IMR-90 (cell line): Measurements from ENCODE around the gene FOXP4. TPM values are rescaled to one million over a fixed set of nuclear protein-coding genes. Genes with fewer than 3 reads are reported as not detected.

Source experiments
- ATAC-seq: fragments of 200-7000 bp; cut with Tn5 transposase; 2 replicates; pipeline ENCODE4 v1.9.1; 2020; ENCODE audit warnings: low read depth, mild to moderate bottlenecking, moderate library complexity
- BruUV-seq: library from RNA; stranded (reverse); fragments of 400-500 nt; replicated peaks from 2 replicates; lab custom pipeline; 2021; lab: Mats Ljungman, UMichigan
- CTCF ChIA-PET: fragments of 300-600 bp; formaldehyde crosslinking; extraction: SDS; loops from one replicate; lab custom pipeline; 2021; ENCODE audit warnings: antibody characterized with exemption; lab: Yijun Ruan, JAX
- POLR2A ChIA-PET: fragments of 300-600 bp; sonication (Branson Sonifier 250); formaldehyde crosslinking; loops from one replicate; lab custom pipeline; 2022; ENCODE audit warnings: antibody characterized with exemption; ENCODE audit not compliant: unreplicated experiment; lab: Charles Lee
- DNase-seq: peaks from one replicate; pipeline ENCODE4 v3.0.0; 2013
- H2AFZ ChIP-seq: replicated peaks from 2 replicates; pipeline ENCODE3; 2013; ENCODE audit warnings: low read length, mild to moderate bottlenecking; ENCODE audit not compliant: poor library complexity
- H2AK5ac ChIP-seq: 2 replicates; pipeline ENCODE4 v1.6.1; 2013; ENCODE audit warnings: low read depth, low read length, inconsistent platforms
- H2AK9ac ChIP-seq: replicated peaks from 2 replicates; pipeline ENCODE3; 2013; ENCODE audit warnings: mild to moderate bottlenecking, low read depth, low read length, moderate library complexity; ENCODE audit not compliant: poor library complexity
- H2BK120ac ChIP-seq: 2 replicates; pipeline ENCODE4 v1.6.1; 2013; ENCODE audit warnings: low read depth, low read length, inconsistent platforms
- H2BK15ac ChIP-seq: 3 replicates; pipeline ENCODE4 v1.6.1; 2013; ENCODE audit warnings: low read depth, low read length, inconsistent platforms
- H2BK20ac ChIP-seq: 2 replicates; pipeline ENCODE4 v1.6.1; 2013; ENCODE audit warnings: low read depth, mild to moderate bottlenecking, inconsistent platforms, low read length, moderate library complexity
- H2BK5ac ChIP-seq: 2 replicates; pipeline ENCODE4 v1.6.1; 2013; ENCODE audit warnings: mild to moderate bottlenecking, low read depth, low read length, inconsistent platforms; ENCODE audit not compliant: poor library complexity, severe bottlenecking
- H3K14ac ChIP-seq: replicated peaks from 2 replicates; pipeline ENCODE4 v1.6.1; 2013; ENCODE audit warnings: low read depth, low read length, inconsistent platforms
- H3K18ac ChIP-seq: 2 replicates; pipeline ENCODE4 v1.6.1; 2013; ENCODE audit warnings: low read depth, low read length, control low read depth
- H3K23ac ChIP-seq: 2 replicates; pipeline ENCODE4 v1.6.1; 2013; ENCODE audit warnings: low read depth, low read length, inconsistent platforms
- H3K27ac ChIP-seq: 2 replicates; pipeline ENCODE4 v1.5.1; 2013; ENCODE audit warnings: mild to moderate bottlenecking, control low read depth, low read length; ENCODE audit not compliant: insufficient read depth
- H3K27me3 ChIP-seq: 2 replicates; pipeline ENCODE4 v1.6.1; 2013; ENCODE audit warnings: low read length; ENCODE audit not compliant: control insufficient read depth, insufficient read depth
- H3K36me3 ChIP-seq: 2 replicates; pipeline ENCODE4 v1.6.1; 2013; ENCODE audit warnings: low read length, mixed read lengths; ENCODE audit not compliant: control insufficient read depth, insufficient read depth
- H3K4ac ChIP-seq: 2 replicates; pipeline ENCODE4 v1.6.1; 2013; ENCODE audit warnings: low read depth, low read length, inconsistent platforms
- H3K4me1 ChIP-seq: 2 replicates; pipeline ENCODE4 v1.6.1; 2013; ENCODE audit warnings: low read length, mixed read lengths; ENCODE audit not compliant: control insufficient read depth, insufficient read depth
- H3K4me2 ChIP-seq: 2 replicates; pipeline ENCODE4 v1.6.1; 2013; ENCODE audit warnings: low read depth, mild to moderate bottlenecking, control low read depth, low read length, moderate library complexity
- H3K4me3 ChIP-seq: 2 replicates; pipeline ENCODE4 v1.5.1; 2013; ENCODE audit warnings: low read depth, mild to moderate bottlenecking, control low read depth, low read length, moderate library complexity; ENCODE audit not compliant: insufficient read depth
- H3K56ac ChIP-seq: 2 replicates; pipeline ENCODE4 v1.6.1; 2013; ENCODE audit warnings: low read length, inconsistent platforms; ENCODE audit not compliant: insufficient read depth; ENCODE audit errors: extremely low read depth
- H3K79me1 ChIP-seq, 2 experiments: 2 replicates each; pipeline ENCODE4 v1.6.1; 2013; ENCODE audit warnings: low read length in 2 of 2, inconsistent platforms in 1 of 2, low read depth in 1 of 2
- H3K9ac ChIP-seq: 2 replicates; pipeline ENCODE4 v1.6.1; 2013; ENCODE audit warnings: low read depth, low read length, control low read depth
- H3K9me1 ChIP-seq: 2 replicates; pipeline ENCODE4 v1.6.1; 2013; ENCODE audit warnings: low read length, inconsistent platforms; ENCODE audit not compliant: insufficient read depth
- H3K9me3 ChIP-seq: 2 replicates; pipeline ENCODE4 v1.6.1; 2013; ENCODE audit warnings: low read length; ENCODE audit not compliant: control insufficient read depth, insufficient read depth
- H4K20me1 ChIP-seq: 2 replicates; pipeline ENCODE4 v1.6.1; 2013; ENCODE audit warnings: low read length, inconsistent platforms; ENCODE audit not compliant: insufficient read depth
- H4K5ac ChIP-seq: 2 replicates; pipeline ENCODE4 v1.6.1; 2013; ENCODE audit warnings: mild to moderate bottlenecking, low read depth, low read length, control low read depth
- H4K8ac ChIP-seq, 2 experiments: 2 replicates each; pipeline ENCODE4 v1.6.1; 2013; ENCODE audit warnings: low read depth in 2 of 2, low read length in 2 of 2, control low read depth in 1 of 2, inconsistent platforms in 1 of 2
- H4K91ac ChIP-seq: 2 replicates; pipeline ENCODE4 v1.6.1; 2013; ENCODE audit warnings: low read depth, low read length, inconsistent platforms; ENCODE audit not compliant: insufficient read depth
- BHLHE40 ChIP-seq: fragments of 150-350 bp; IDR thresholded peaks from 2 replicates; pipeline ENCODE4 v1.6.1; 2016; ENCODE audit warnings: mild to moderate bottlenecking, low read depth, low read length
- CEBPB ChIP-seq: IDR thresholded peaks from 2 replicates; pipeline ENCODE4 v1.6.1; 2012; ENCODE audit warnings: low read depth, low read length, improper control_type of control experiment
- CHD1 ChIP-seq: IDR thresholded peaks from 2 replicates; pipeline ENCODE4 v1.6.1; 2012; ENCODE audit warnings: low read depth, low read length, improper control_type of control experiment
- FOS ChIP-seq: fragments of 150-350 bp; IDR thresholded peaks from 2 replicates; pipeline ENCODE4 v1.6.1; 2016; ENCODE audit warnings: low read depth, low read length
- MAFK ChIP-seq: IDR thresholded peaks from 2 replicates; pipeline ENCODE4 v1.6.1; 2012; ENCODE audit warnings: low read depth, low read length, improper control_type of control experiment
- MAZ ChIP-seq: IDR thresholded peaks from 2 replicates; pipeline ENCODE4 v1.6.1; 2012; ENCODE audit warnings: low read depth, mild to moderate bottlenecking, low read length, improper control_type of control experiment, moderate library complexity, borderline replicate concordance
- MXI1 ChIP-seq: IDR thresholded peaks from 2 replicates; pipeline ENCODE4 v1.6.1; 2012; ENCODE audit warnings: low read depth, mild to moderate bottlenecking, low read length, moderate library complexity, borderline replicate concordance
- NFE2L2 ChIP-seq: fragments of 150-350 bp; IDR thresholded peaks from 2 replicates; pipeline ENCODE4 v1.6.1; 2016; ENCODE audit warnings: low read depth, mild to moderate bottlenecking, low read length
- POLR2A ChIP-seq: IDR thresholded peaks from 2 replicates; pipeline ENCODE4 v1.6.1; 2012; ENCODE audit warnings: mild to moderate bottlenecking, low read depth, low read length
- RFX5 ChIP-seq: IDR thresholded peaks from 2 replicates; pipeline ENCODE4 v1.8.0; 2012; ENCODE audit warnings: low read depth, mild to moderate bottlenecking, low read length, moderate library complexity
- USF2 ChIP-seq: fragments of 150-350 bp; IDR thresholded peaks from 2 replicates; pipeline ENCODE4 v1.6.1; 2017; ENCODE audit warnings: mild to moderate bottlenecking, antibody characterized with exemption, low read length, low read depth
- WGBS, 2 experiments: methylation state at CpG; one replicate each; pipeline versions ENCODE4 v1.1.5 to v1.1.7; 2013; ENCODE audit warnings: missing lambda C conversion rate in 2 of 2; ENCODE audit not compliant: insufficient read length in 1 of 2; ENCODE audit errors: extremely low coverage in 2 of 2; 5-methylcytosine and 5-hydroxymethylcytosine counted together
- dilution Hi-C: fragments of 300-500 bp; cut with HindIII; formaldehyde crosslinking; loops from one replicate; pipeline ENCODE4 v1.14.3; 2018; ENCODE audit warnings: low sequenced_read_pairs; ENCODE audit not compliant: unreplicated experiment
- in situ Hi-C: fragments of 300-500 bp; cut with MboI; formaldehyde crosslinking; loops from 3 replicates; pipeline ENCODE4 v1.14.3; 2019; ENCODE audit warnings: low sequenced_read_pairs, inconsistent platforms, mixed read lengths
- intact Hi-C: fragments of 100-400 bp; cut with micrococcal nuclease; formaldehyde crosslinking; loops from 2 replicates; pipeline ENCODE4 v1.10.0; 2022
- polyA plus RNA-seq, 3 experiments: library from polyadenylated mRNA; depleted of rRNA; stranded (reverse); fragments of >200 nt; gene quantifications; 2 replicates each; pipeline ENCODE4 v1.2.3, GENCODE V29; 2012; ENCODE audit warnings: low replicate concordance in 1 of 3
- total RNA-seq: library from RNA; depleted of rRNA; stranded (reverse); fragments of >200 nt; gene quantifications from 2 replicates; pipeline ENCODE4 v1.2.3, GENCODE V29; 2012

FOXP4 gene
- total and polyA plus RNA-seq, 2 of the 4 experiments (the other 2 are of a cell fraction): 0.72 to 9.5 TPM

DNA sequence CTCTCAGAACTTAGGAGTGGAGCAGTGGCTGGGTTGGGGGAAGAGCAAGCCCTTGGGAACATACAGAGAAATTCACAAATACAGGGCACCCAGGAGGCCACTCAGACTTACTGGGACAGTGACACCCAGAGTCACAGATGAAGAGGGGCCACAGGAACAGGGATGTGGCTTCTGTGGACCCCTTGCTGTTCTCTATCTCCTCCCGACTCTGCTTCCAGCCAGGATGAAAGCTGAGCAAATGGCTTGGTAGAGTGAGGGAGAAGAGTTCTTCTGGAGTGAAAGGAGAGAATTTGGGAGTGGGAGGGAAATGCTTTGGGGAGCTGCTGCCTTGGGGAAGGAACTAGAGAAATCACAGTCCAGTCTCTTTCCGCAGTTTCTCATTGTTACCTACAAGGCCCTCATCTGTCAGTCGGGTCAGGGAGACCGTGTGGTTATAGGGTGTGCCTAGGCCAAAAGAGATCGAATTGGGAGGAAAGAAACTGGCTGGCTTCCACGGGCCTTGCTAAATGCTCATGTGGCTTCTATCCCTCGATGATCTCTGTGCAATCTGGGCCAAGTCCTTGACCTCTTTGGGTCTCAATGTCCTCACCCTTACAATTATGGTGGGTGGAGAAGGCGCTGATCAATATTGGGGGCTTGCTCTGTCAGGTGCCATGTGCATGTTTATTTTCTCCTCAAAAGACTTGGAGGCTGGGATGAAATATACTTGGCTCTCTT is 17.0 kb downstream of the FOXP4 start:
- H3K9me3 ChIP-seq: no peaks in the 10 kb centered on the region
- POLR2A ChIA-PET: no interaction called here

More for the DNA sequence above, 17.0 kb downstream of the FOXP4 start:
- no TSS peak for BruUV-seq
- no peak overlapping the region for H4K91ac ChIP-seq
- no peak overlapping the region for H3K23ac ChIP-seq
- H3K4me2 ChIP-seq: no peak overlapping the region
- H2AK5ac ChIP-seq: no peak overlapping the region
- ATAC-seq: no peak
- H3K27me3 ChIP-seq: no peaks in the 10 kb centered on the region
- WGBS, 2 experiments: no CpG with 5 or more reads among the region's 8 CpGs
- peaks cover 12 to 38% of the 10 kb centered on the region in 2 experiments for H3K79me1 ChIP-seq
- H3K4me1 ChIP-seq: peaks cover under 1% of the 10 kb centered on the region; the same call in 1 of the 2 replicates
- H3K56ac ChIP-seq: no peak overlapping the region
- H3K4me3 ChIP-seq: no peak overlapping the region
- H3K36me3 ChIP-seq: peaks cover 21% of the 10 kb centered on the region
- no peak overlapping the region for H3K18ac ChIP-seq
- H2BK5ac ChIP-seq: no peak overlapping the region
- H2AK9ac ChIP-seq: peak overlapping the region; percentile 32
- intact Hi-C loops (no loop called here), in situ Hi-C loops (no loop called here), dilution Hi-C loops (no loop called here)
- H4K20me1 ChIP-seq: peaks cover 5% of the 10 kb centered on the region; the same call in 1 of the 2 replicates
- H3K4ac ChIP-seq: no peak overlapping the region
- H3K27ac ChIP-seq: no peak overlapping the region
- H3K9ac ChIP-seq: no peak overlapping the region
- H2BK120ac ChIP-seq: no peak overlapping the region
- CTCF ChIA-PET: no interaction called here
- no peak overlapping the region for H4K5ac ChIP-seq
- no peak overlapping the region for H3K14ac ChIP-seq
- no peak overlapping the region for H2BK20ac ChIP-seq
- H3K9me1 ChIP-seq: peaks cover 20% of the 10 kb centered on the region; the same call in 1 of the 2 replicates
- DNase-seq: no peak
- TF ChIP-seq MXI1: no peak
- TF ChIP-seq FOS: no peak
- no peak for TF ChIP-seq RFX5
- no peak for TF ChIP-seq CEBPB
- TF ChIP-seq BHLHE40: no peak
- TF ChIP-seq MAFK: no peak
- no peak for TF ChIP-seq NFE2L2
- no peak for TF ChIP-seq MAZ
- TF ChIP-seq USF2: no peak
- no peak for TF ChIP-seq CHD1
- no peak for TF ChIP-seq POLR2A
- no peak overlapping the region for H2AFZ ChIP-seq
- H4K8ac ChIP-seq: no peak overlapping the region
- no peak overlapping the region for H2BK15ac ChIP-seq
